Measurements from ENCODE around the gene ST6GAL2.

DNA sequence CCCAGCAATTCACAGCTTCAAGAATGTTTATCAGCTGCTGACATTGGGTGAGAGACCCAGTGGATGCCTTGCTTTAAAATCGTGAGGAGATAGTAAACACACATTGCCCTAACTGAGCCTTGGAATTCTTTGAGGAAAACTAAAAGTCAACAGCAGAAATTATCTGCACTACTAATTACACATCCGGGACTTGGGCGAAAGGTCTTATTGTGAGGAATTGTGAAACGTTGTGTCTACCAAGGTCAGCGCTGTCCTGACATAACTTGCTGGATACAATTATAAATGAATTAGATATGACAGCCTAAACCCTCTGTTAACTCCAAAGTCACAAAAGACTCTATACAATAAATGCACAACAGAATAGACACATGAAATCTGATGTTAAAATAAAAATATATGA lies 121.4 kb downstream of the ST6GAL2 start:
- TF ChIP-seq, protein P1, sequence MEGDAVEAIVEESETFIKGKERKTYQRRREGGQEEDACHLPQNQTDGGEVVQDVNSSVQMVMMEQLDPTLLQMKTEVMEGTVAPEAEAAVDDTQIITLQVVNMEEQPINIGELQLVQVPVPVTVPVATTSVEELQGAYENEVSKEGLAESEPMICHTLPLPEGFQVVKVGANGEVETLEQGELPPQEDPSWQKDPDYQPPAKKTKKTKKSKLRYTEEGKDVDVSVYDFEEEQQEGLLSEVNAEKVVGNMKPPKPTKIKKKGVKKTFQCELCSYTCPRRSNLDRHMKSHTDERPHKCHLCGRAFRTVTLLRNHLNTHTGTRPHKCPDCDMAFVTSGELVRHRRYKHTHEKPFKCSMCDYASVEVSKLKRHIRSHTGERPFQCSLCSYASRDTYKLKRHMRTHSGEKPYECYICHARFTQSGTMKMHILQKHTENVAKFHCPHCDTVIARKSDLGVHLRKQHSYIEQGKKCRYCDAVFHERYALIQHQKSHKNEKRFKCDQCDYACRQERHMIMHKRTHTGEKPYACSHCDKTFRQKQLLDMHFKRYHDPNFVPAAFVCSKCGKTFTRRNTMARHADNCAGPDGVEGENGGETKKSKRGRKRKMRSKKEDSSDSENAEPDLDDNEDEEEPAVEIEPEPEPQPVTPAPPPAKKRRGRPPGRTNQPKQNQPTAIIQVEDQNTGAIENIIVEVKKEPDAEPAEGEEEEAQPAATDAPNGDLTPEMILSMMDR (IDR thresholded peaks at IDR 0.05), result no peak
- TF ChIP-seq POLR2A (IDR thresholded peaks at IDR 0.05), result no peak

Data from lower leg skin (tissue), 3 donors.